Cardiac muscle cell (in vitro differentiated cells and primary cell): Measurements from ENCODE around the gene ABCF3. TPM values are rescaled to one million over a fixed set of nuclear protein-coding genes. Genes with fewer than 3 reads are reported as not detected.

Experiments used
- DNase-seq, 2 donors: peaks; one replicate each; pipeline versions ENCODE4 v3.0.0 to v3.0.0-alpha.2; 2010 to 2017; ENCODE audit warnings: low read depth in 1 of 2, low spot score in 1 of 2
- H3K27ac ChIP-seq: fragments of 200-600 bp; sonication (generic); 2 replicates; pipeline ENCODE4 v1.5.1; 2016
- H3K27me3 ChIP-seq: fragments of 200-600 bp; sonication (generic); 2 replicates; pipeline ENCODE4 v1.6.0; 2016; ENCODE audit warnings: control low read depth
- H3K36me3 ChIP-seq: fragments of 200-600 bp; sonication (generic); 2 replicates; pipeline ENCODE4 v1.5.1; 2016; ENCODE audit warnings: control low read depth
- H3K4me1 ChIP-seq: fragments of 200-600 bp; sonication (generic); 2 replicates; pipeline ENCODE4 v1.8.1; 2017; ENCODE audit warnings: low read depth, mild to moderate bottlenecking, mixed run types
- H3K4me3 ChIP-seq: fragments of 200-600 bp; sonication (generic); 2 replicates; pipeline ENCODE4 v1.5.1; 2016; ENCODE audit warnings: mild to moderate bottlenecking
- H3K9me3 ChIP-seq: fragments of 200-600 bp; sonication (generic); 2 replicates; pipeline ENCODE4 v1.5.1; 2017; ENCODE audit warnings: low read depth, mild to moderate bottlenecking, control low read depth
- CTCF ChIP-seq: IDR thresholded peaks from 2 replicates; pipeline ENCODE4 v1.5.1; 2012; ENCODE audit warnings: low read depth, mild to moderate bottlenecking, low read length
- polyA plus RNA-seq: library from polyadenylated mRNA; unstranded; fragments of >200 nt; fragmentation: Nextera tagmentation; extraction: Ambion mirVana; gene quantifications from 2 replicates; pipeline ENCODE4 v1.2.1, GENCODE V29; 2016
- total RNA-seq: library from RNA; depleted of rRNA; stranded (reverse); fragments of >200 nt; gene quantifications from 2 replicates; pipeline ENCODE4 v1.2.3, GENCODE V29; 2016

Gene ABCF3
- total and polyA plus RNA-seq, 2 experiments from 2014 or later: 50.2 to 74.4 TPM

GRCh38 chr3:184198509-184198908 lies 12.5 kb downstream of the ABCF3 start:
- Histone ChIP-seq H3K4me3 (no peak overlapping the region), H3K9me3 (no peaks in the 10 kb centered on the region)
- DNase-seq: no peak

GRCh38 chr3:184200825-184201224 lies 14.8 kb downstream of the ABCF3 start:
- DNase-seq: no peak
- no peak overlapping the region for H3K27ac ChIP-seq
- no peak overlapping the region for H3K4me3 ChIP-seq
- no peak for TF ChIP-seq CTCF
- H3K36me3 ChIP-seq: no peaks in the 10 kb centered on the region
- no peaks in the 10 kb centered on the region for H3K4me1 ChIP-seq
- no peaks in the 10 kb centered on the region for H3K9me3 ChIP-seq
- no peaks in the 10 kb centered on the region for H3K27me3 ChIP-seq

More at GRCh38 chr3:184198509-184198908, 12.5 kb downstream of the ABCF3 start:
- Histone ChIP-seq H3K27me3 (no peaks in the 10 kb centered on the region), H3K4me1 (no peaks in the 10 kb centered on the region), H3K36me3 (peaks cover 7% of the 10 kb centered on the region), H3K27ac (no peak overlapping the region)
- TF ChIP-seq CTCF: no peak

- Histone ChIP-seq H3K27me3 (peaks cover 13% of the 10 kb centered on the region), H3K36me3 (no peaks in the 10 kb centered on the region), H3K27ac (no peak overlapping the region), H3K9me3 (no peaks in the 10 kb centered on the region), H3K4me3 (no peak overlapping the region), H3K4me1 (no peaks in the 10 kb centered on the region)
- no peak for DNase-seq
- no peak for TF ChIP-seq CTCF
These were observed 17.5 kb downstream of the ABCF3 start for GRCh38 chr3:184203526-184203925.

GRCh38 chr3:184209146-184209923 lies 23.3 kb downstream of the ABCF3 start:
- no peak for TF ChIP-seq CTCF
- no peak overlapping the region for H3K4me3 ChIP-seq
- H3K36me3 ChIP-seq: no peaks in the 10 kb centered on the region
- H3K4me1 ChIP-seq: no peaks in the 10 kb centered on the region
- H3K27ac ChIP-seq: no peak overlapping the region
- H3K9me3 ChIP-seq: no peaks in the 10 kb centered on the region
- peaks cover 17% of the 10 kb centered on the region for H3K27me3 ChIP-seq
- peak in 1 of 2 donors; percentile 34 for DNase-seq

GRCh38 chr3:184211297-184211696 lies 25.3 kb downstream of the ABCF3 start:
- DNase-seq: no peak
- H3K36me3 ChIP-seq: no peaks in the 10 kb centered on the region
- H3K27ac ChIP-seq: no peak overlapping the region
- H3K27me3 ChIP-seq: peaks cover 17% of the 10 kb centered on the region
- H3K4me3 ChIP-seq: no peak overlapping the region
- H3K4me1 ChIP-seq: no peaks in the 10 kb centered on the region
- H3K9me3 ChIP-seq: no peaks in the 10 kb centered on the region
- TF ChIP-seq CTCF: no peak
